ENCODE measurements around the gene GALNTL6.
"Not testable (repeated sequence)": the region's sequence is repeated elsewhere in the genome, so short reads cannot be mapped to it uniquely, and the experiment has no call there.

Gene GALNTL6

DNA sequence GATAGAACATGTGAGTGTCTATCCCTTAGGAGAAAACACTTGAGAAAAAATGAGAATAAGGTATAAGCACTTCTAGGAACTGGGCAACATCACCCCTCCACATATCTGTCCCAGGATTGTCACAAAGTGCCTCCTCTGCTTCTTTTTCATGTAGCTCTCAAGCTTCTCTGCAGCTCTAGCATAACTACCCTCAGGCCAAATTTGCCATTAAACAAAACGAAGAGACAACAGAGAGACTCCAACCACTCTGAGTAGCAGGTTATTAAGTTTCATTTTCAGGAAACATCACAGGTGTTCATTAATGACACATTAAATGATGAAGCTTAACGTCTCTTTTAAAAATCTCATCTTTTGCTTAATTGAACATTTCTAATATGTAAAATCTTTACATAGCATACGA, 580.0 kb downstream of the GALNTL6 start:
- DNase-seq (ENCODE audit: low spot score), result no peak

- no peak for DNase-seq (ENCODE audit: low spot score)
Measured at GRCh38 chr4:172404676-172405075, 591.5 kb downstream of the GALNTL6 start.

GRCh38 chr4:172410363-172410762, 597.2 kb downstream of the GALNTL6 start:
- DNase-seq (ENCODE audit: low spot score), result no peak

DNA sequence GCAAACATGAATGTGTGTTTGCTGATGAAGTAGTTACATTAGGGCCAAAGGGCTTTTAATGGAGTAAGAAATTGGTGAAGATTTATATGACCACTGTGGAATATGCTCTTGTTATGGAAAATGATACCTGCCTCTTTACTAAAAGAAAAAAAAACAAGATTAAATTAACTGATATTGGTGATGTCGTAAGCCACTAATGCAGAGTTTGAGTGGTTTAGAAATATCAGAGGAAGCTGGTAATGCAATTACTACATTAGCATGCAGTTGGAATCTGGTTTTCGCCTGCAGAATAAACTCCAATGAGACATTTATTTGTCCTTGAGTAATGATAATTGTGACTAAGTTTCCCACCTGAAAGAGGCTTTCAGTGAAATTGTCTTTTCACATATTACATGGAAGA, 597.9 kb downstream of the GALNTL6 start:
- DNase-seq (ENCODE audit: low spot score), result no peak

GRCh38 chr4:172412851-172413580, 599.8 kb downstream of the GALNTL6 start:
- DNase-seq (ENCODE audit: low spot score), result no peak

DNA sequence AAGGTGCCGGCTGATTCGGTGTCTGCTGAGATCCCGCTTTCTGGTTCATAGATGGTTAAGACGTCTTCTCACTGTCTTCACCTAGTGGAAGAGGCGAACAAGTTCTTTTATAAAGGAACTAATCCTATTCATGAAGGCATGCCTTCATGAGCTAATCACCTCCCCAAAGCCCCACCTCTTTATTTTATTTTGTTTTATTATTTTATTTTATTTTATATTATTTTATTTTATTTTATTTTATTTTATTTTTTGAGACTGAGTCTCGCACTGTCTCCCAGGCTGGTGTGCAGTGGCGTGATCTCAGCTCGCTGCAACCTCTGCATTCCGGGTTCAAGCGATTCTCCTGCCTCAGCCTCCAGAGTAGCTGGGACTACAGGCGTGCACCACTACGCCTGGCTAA, 615.8 kb downstream of the GALNTL6 start:
- DNase-seq (ENCODE audit: low spot score), result not testable (repeated sequence)

DNA sequence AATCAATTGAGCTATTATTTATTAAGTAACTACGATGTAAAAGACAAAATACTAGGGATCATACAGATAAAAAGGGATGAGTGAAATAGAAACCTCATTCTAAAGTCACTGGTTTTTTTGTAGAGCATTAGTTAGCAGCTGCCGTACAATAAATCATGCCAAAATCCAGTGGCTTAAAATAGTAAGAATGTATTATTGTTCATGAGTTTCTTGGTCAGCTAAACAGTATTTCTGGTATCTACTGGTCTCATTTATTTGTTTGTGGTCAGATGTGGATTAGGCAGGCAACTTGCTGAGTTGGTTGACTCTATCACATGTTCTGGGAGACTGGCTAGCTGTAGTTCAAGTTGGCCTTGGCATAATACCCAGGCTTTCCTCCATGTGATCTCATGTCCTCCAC, 667.3 kb downstream of the GALNTL6 start:
- DNase-seq (ENCODE audit: low spot score), result peak; percentile 2

DNA sequence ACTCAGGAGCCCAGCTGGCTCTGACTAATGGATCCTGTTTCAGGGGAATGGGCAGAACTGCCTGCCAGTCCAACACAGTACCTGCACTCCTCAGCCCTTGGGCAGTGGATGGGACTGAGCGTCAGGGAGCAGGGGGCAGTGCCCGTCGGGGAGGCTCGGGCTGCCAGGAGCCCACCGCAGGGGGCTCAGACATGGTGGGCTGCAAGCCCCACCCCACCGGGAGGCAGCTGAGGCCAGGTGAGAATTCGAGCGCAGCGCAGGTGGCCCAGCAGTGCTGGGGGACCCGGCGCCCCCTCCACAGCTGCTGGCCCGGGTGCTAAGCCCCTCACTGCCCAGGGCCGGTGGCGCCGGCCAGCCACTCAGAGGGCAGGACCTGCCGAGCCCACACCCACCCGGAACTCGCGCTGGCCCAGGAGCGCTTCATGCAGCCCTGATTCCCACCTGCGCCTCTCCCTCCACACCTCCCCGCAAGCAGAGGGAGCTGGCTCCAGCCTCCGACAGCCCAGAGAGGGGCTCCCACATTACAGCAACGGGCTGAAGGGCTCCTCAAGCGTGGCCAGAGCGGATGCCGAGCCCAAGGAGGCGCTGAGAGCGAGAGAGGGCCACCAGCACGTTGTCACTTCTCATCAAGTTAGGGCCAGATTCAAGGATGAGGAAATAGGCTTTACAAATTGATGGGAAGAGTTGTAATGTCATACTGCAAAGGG, 668.8 kb downstream of the GALNTL6 start:
- no peak for DNase-seq (ENCODE audit: low spot score)

- DNase-seq (ENCODE audit: low spot score), result no peak
Measured at GRCh38 chr4:172485007-172485406, 671.8 kb downstream of the GALNTL6 start.

GRCh38 chr4:172486531-172486930, 673.3 kb downstream of the GALNTL6 start:
- no peak for DNase-seq (ENCODE audit: low spot score)

- DNase-seq (ENCODE audit: low spot score), result no peak
Measured at GRCh38 chr4:172489861-172490260, 676.7 kb downstream of the GALNTL6 start.

DNA sequence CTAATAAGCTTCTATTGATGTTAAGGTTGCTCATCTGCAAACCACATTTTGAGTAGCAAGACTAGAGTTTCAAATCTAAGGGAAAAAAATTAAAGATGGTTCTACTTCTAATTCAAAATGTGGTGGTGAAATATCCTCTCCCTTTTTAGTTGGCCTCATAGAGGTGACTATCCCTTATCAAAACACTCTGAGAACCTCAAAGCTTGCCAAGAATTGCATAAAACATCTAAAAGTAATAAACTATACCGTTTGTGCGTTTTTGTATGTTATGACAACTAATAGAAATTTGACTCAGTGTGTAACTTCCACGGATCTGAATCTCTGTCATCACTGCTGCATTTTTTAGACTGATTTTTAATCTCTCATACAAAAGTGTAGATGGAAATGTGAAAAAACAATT, 682.6 kb downstream of the GALNTL6 start:
- no peak for DNase-seq (ENCODE audit: low spot score)

- no peak for DNase-seq (ENCODE audit: low spot score)
Measured at GRCh38 chr4:172497321-172497720, 684.1 kb downstream of the GALNTL6 start.

- no peak for DNase-seq (ENCODE audit: low spot score)
Measured at GRCh38 chr4:172514011-172514410, 700.8 kb downstream of the GALNTL6 start.

- no peak for DNase-seq (ENCODE audit: low spot score)
Measured at GRCh38 chr4:172514801-172515200, 701.6 kb downstream of the GALNTL6 start.

DNA sequence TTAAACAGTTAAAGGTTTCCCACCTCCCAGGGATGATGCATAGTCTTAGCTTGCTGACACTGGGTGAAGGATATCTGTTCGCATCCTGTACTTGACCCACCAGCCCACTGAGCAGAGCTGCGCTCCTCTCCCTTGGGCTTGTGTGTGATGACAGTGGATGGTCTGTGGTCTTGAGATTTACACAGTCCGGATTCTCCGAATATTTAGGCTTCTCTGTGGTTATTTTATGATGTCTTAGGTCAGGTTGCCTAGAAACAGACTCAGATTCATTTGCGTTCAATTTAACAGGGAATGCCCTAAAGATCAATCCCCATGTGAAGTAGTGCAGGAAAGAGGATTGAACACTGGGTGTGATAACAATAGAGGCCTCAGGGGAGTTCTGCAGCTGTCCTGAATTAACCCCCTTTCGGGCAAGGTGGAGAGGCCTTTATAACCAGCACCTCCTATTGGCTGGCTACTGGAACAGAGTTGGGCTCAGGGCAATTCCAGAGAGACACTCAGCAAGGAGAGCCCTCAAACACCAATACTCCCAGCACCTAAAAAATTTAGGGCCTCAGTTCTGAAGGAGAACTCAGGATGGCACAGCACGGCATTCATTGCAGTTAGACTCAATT, 702.2 kb downstream of the GALNTL6 start:
- no peak for DNase-seq (ENCODE audit: low spot score)

GRCh38 chr4:172517391-172517790, 704.2 kb downstream of the GALNTL6 start:
- DNase-seq (ENCODE audit: low spot score), result no peak

DNA sequence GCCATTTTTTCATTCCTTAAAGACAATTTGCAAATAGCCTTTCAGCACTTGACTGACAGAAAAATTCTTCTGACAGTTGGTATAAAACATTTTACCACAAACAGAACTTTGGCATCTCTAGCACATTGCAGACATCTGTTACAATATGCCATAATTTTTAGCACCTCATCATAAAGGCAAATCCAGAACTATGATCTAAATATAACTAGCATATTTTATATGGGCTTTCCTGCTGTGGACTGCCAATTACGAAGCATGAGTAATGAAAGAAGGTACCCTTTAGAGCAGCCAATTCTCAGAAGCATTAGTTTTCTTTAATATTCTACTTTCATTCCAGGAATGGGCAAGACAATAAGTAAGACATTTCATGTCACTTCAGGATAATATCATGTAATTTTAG, 708.0 kb downstream of the GALNTL6 start:
- no peak for DNase-seq (ENCODE audit: low spot score)

DNA sequence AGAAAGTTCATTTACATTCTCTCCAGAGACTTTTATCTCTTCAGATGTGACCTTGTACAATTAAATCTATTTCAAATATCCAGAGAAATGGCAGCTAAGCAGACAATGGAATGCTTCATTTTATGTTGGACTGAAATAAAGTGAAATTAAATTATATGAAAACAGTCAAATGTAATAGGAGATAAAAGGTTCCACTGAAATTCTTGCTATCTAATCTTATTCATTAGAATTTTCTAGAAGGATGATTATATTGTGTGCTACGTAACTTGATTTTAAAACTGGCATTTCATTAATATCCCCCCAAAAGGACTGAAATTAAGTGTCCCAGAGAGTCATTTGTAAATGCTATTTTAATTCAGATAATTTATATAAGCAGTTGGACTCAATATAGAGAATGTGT, 708.5 kb downstream of the GALNTL6 start:
- no peak for DNase-seq (ENCODE audit: low spot score)

GRCh38 chr4:172543249-172543648, 730.0 kb downstream of the GALNTL6 start:
- no peak for DNase-seq (ENCODE audit: low spot score)

- no peak for DNase-seq (ENCODE audit: low spot score)
Measured at GRCh38 chr4:172546782-172547181, 733.6 kb downstream of the GALNTL6 start.

- no peak for DNase-seq (ENCODE audit: low spot score)
Measured at GRCh38 chr4:172547724-172548123, 734.5 kb downstream of the GALNTL6 start.

GRCh38 chr4:172553216-172553615, 740.0 kb downstream of the GALNTL6 start:
- DNase-seq (ENCODE audit: low spot score), result no peak

All from GM03348 (cell line).